ENCODE data around the gene AOPEP. TPM values are rescaled to one million over a fixed set of nuclear protein-coding genes. Genes with fewer than 3 reads are reported as not detected.

Gene AOPEP
- total RNA-seq, 2 donors from 2014 or later, result 5.5 to 13.0 TPM

DNA sequence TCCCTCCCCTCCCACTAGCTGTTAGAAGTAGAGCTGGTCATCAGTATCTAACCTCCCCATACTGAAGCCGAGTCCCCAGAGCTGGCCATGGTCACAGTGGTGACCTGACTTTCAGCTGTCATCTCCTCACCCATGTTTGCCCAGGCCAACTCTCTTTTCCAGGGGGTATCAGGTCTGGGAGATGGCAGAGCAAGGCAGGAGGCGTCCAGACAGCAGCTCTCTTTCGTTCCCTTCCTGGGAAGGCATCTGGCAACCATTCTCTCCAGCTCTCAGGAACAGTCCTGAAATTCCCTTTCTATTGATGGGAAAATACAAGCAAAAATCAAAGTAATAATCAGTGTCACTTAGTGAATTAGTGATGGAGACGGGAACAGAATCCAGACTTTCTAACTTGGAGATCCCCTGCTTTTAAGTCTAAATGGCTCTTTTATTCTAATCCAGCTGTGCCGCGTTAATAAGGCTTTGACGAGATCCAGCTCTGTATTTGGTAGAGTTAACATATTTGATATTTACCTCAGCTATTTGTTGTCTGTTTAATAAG lies 21.3 kb upstream of the AOPEP start:
- Mint-ChIP-seq H3K9me3 (no peaks in the 10 kb centered on the region), H3K27ac (no peak overlapping the region), H3K36me3 (no peaks in the 10 kb centered on the region)
- DNase-seq (ENCODE audit: low spot score in 2 of 2) (no peak), ATAC-seq (no peak)

DNA sequence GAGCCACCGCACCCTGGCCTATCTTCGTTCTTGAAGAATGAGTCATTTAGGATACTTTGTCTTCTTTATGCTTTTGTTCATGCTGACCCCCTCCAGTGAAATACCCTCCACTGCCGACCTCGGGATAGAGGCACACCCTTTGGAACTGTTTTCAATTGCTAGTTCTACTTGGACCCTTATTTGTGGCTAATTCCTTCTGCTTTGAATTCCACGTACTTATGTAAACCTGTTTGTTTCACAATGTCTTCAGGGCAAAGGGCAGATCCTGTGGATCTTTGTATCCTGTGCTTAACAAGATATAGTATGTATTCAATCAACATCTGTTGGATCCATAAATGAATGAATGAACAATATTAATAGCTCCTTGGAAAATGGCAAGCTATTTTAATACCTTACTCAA lies 19.6 kb upstream of the AOPEP start:
- ATAC-seq (no peak), DNase-seq (ENCODE audit: low spot score in 2 of 2) (no peak)
- Mint-ChIP-seq H3K27ac (no peak overlapping the region), H3K9me3 (no peaks in the 10 kb centered on the region), H3K36me3 (no peaks in the 10 kb centered on the region)

DNA sequence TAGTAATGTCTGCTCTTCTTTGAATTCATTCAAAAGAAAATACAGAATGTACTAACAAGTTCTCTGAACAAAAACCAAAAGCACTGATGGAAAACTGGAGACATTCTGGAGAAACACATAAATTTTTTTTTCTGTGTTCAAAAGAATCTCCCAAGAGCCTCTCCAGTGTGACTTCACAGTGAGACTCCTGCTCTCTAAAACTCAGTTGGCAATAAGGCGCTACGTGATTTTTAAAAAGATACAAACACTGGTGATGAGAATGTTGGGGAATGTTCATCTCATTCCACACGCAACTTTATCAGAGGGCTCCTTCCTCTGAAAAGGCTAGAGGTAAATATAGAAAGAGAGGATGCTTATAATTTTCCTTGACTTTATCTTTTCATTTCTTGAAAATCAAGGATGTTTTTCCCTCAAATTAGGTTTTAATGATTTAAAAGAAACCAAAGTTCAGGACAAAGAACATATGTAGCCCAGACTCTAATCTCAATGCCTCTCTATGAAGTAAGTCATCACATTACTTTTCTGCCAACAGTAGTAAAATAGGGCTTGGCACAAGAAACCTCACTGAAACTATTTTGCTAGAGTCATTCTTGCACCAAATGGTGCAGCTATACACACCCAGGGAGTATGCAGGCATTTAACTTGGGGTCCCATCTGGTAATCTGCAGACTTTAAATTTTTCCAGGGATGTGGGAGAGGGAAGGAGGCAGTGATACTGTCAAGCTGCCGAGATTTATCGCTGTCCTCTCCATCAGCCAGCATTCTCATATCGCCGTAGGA lies 12.9 kb upstream of the AOPEP start:
- peaks cover 0 to 3% of the 10 kb centered on the region in 2 donors for H3K9me3 Mint-ChIP-seq

DNA sequence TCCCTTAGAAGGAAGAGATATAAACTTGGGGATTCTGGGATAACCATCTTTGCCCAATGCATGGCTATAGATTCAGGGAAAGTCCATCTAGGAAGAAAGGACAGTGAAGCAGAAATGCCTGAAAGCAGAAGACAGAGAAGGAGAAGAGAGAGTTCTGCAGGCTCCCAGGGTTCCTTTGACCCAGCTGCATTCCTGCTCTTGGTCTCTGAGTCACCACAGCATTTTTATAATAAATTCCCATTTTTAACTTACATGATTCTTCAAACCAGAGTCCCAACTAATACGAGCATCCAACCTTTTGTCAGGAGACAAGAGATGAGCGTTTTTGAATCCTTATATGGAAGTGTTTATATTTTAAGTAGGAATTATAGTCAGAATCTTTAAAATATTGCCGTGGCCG lies 12.0 kb upstream of the AOPEP start:
- H3K9me3 Mint-ChIP-seq, result peaks cover 0 to 3% of the 10 kb centered on the region in 2 donors
- DNase-seq (ENCODE audit: low spot score in 2 of 2) (no peak), ATAC-seq (no peak)
- no peak overlapping the region for H3K27ac Mint-ChIP-seq
- H3K36me3 Mint-ChIP-seq, result no peaks in the 10 kb centered on the region

More for the DNA sequence above, 12.9 kb upstream of the AOPEP start:
- Mint-ChIP-seq H3K36me3 (no peaks in the 10 kb centered on the region), H3K27ac (no peak overlapping the region)
- DNase-seq (ENCODE audit: low spot score in 2 of 2) (no peak), ATAC-seq (no peak)

DNA sequence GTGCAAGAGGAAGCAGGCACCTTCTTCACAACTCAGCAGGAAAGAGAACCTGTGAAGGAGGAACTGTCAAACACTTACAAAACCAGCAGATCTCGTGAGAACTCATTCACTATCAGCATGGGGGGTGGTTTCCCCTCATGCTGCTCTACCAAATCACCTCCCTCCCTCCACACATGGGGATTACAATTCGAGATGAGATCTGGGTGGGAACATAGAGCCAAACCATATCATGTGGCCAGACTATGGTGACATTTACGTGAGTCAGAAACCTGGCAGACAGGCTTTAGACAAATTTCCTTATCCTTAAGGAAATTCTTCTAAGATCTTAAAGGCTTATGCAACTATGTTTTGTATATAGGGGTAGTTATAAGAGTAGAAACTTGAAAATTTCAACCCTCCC lies 8.7 kb upstream of the AOPEP start:
- no peak for ATAC-seq

DNA sequence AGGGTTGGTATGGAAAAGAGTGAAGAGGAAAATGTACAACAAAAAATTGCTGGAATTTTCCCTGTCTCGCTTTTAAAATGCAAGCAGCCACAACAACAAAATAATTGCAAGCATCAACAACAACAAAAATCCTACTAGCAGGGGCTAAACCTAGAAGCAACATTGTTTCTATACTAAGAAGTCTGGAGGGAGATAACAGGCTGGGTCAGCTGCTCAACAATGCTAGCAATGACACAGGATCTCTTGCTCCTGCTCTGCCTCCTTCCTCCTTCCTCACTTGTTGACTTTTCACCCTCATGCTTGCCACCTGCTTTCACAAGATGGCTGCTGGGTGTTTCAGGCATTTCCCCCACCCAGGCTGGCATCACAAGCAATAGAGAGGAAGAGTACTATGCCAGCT lies 7.6 kb upstream of the AOPEP start:
- Mint-ChIP-seq H3K36me3 (no peaks in the 10 kb centered on the region), H3K27ac (no peak overlapping the region)
- DNase-seq (ENCODE audit: low spot score in 2 of 2), result no peak

More for the DNA sequence above, 8.7 kb upstream of the AOPEP start:
- H3K36me3 Mint-ChIP-seq, result no peaks in the 10 kb centered on the region
- no peak overlapping the region for H3K27ac Mint-ChIP-seq
- peaks cover 0 to 7% of the 10 kb centered on the region in 2 donors for H3K9me3 Mint-ChIP-seq
- no peak for DNase-seq (ENCODE audit: low spot score in 2 of 2)

DNA sequence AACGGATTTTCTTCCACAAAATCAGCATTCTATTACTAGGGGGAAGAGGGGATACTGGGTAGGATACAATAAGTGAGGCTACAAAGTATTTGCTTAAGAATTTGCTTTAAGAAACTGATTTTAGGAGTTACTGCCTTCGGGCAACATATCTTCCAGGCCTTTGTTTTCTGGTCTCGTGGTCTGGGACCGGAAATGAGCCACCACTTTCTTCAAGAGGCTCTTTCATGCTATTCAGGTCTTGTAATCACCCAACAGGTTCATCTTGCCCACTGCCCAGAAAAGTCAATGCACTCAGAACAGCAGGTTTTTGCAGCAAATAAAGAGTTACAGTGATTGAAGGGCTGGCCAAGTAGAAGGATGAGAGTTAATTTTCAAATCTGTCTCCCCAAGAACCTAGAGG lies 6.6 kb upstream of the AOPEP start:
- no peak for ATAC-seq
- no peak for DNase-seq (ENCODE audit: low spot score in 2 of 2)
- Mint-ChIP-seq H3K36me3 (no peaks in the 10 kb centered on the region), H3K9me3 (peaks cover 0 to 7% of the 10 kb centered on the region in 2 donors), H3K27ac (no peak overlapping the region)

More for the DNA sequence above, 7.6 kb upstream of the AOPEP start:
- ATAC-seq, result no peak
- peaks cover 0 to 7% of the 10 kb centered on the region in 2 donors for H3K9me3 Mint-ChIP-seq

DNA sequence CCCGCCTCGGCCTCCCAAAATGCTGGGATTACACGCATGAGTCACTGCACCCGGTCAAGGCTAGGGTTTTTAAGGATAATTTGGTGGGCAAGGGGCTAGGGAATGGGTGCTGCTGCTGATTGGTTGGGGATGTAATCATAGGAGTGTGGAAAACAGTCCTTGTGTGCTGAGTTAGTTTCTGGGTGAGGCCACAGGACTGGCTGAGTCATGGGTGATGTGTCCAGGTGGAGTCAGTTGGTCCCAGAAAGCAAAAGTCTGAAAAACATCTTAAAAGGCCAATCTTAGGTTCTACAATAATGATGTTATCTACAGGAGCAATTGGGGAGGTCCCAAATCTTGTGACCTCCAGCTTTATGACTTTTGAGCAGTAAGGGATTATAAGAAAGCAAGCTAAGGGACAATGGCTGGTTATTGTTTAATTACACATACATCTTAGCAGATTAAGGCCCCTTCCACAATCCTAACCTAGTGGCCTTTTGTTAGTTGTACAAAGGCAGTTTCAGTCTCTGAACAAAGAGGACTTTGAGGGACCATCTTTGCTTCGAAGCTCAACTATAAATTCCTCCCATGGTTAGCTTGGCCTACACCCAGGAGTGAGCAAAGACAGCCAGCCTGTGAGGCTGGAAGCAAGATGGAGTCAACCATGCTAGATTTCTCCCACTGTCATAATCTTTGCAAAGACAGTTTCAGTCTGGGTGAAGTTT lies 5.5 kb upstream of the AOPEP start:
- no peak for DNase-seq (ENCODE audit: low spot score in 2 of 2)
- H3K9me3 Mint-ChIP-seq, result peaks cover 0 to 7% of the 10 kb centered on the region in 2 donors
- no peaks in the 10 kb centered on the region for H3K36me3 Mint-ChIP-seq
- H3K27ac Mint-ChIP-seq, result no peak overlapping the region
- ATAC-seq, result no peak

DNA sequence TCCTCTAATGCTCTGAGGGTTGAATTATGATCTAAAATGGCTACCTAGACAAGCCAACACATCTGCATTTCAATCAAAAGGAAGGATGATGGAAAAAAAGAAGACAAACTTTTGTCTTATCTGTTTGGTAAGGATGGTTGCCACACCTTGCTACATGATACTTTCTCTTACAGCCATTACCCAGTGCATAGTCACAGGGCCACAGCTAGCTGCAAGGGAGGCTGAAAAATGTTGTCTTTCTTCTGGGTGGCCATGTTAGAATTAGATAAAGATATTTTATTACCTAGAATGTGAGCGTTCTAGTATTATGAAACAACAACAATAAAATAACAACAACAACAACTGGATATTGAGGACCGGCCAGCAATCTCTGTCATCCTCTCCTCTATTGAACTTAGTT lies 4.7 kb upstream of the AOPEP start:
- no peak for ATAC-seq
- Mint-ChIP-seq H3K36me3 (no peaks in the 10 kb centered on the region), H3K9me3 (peaks cover 0 to 4% of the 10 kb centered on the region in 2 donors), H3K27ac (no peak overlapping the region)
- DNase-seq (ENCODE audit: low spot score in 2 of 2), result no peak

DNA sequence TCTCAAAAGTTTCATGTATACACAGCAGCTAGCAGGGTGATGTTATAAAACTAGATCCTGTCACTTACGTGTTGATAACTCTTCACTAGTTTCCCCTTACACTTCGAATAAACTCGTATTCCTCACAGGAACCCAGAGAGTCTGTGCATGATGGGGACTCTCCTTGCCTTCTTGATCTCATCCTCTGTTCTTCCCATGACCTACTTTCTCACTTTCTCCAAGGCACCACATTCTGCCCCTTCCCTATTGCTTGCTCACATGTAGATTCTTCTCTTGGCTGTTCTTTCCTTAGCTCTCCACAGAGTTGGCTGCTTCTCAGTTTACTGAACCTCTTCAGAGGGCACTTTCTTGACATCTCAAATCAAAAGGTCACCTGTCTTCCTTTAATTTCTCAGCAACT lies 1.2 kb upstream of the AOPEP start:
- Mint-ChIP-seq H3K36me3 (no peaks in the 10 kb centered on the region), H3K27ac (peak overlapping the region; percentile 82 to 96), H3K9me3 (peaks cover 0 to 4% of the 10 kb centered on the region in 2 donors)
- DNase-seq (ENCODE audit: low spot score in 2 of 2), result no peak
- ATAC-seq, result no peak

DNA sequence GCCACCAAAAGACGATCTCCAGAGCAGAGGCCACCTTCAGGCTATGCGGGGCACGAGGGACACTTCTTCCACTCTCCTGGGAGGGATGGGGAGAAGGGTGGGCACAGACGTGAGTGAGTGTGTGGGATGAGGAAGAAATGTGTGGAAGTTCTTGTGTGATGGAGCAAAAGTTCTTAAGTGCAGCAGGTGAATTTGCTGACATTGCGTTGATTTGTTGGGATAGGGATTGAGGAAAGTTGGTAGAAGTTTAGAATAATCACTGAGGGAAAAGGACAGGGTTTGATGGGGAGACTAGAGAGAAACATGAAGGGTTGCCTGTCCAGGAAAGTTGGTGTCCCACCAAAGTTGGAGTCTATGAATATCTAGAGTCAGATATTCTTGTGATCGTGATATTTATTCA lies 2.2 kb downstream of the AOPEP start:
- no peaks in the 10 kb centered on the region for H3K9me3 Mint-ChIP-seq
- H3K36me3 Mint-ChIP-seq, result no peaks in the 10 kb centered on the region
- H3K27ac Mint-ChIP-seq, result no peak overlapping the region
- DNase-seq (ENCODE audit: low spot score in 2 of 2), result no peak
- no peak for ATAC-seq

DNA sequence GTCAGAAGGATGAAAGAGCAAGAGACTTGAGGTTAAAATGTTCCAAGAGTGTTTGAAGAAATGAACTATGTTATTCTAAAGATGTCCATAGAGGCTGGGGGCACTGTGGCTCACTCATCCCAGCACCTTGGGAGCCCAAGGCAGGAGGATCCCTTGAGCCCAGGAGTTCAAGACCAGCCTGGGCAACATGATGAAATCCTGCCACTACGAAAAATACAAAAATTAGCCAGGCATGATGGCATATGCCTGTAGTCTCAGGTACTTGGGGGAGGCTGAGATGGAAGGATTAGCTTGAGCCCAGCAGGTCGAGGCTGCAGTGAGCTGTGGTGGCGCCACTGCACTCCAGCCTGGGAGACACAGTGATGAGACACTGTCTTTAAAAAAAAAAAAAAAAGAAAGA lies 2.7 kb downstream of the AOPEP start:
- Mint-ChIP-seq H3K9me3 (no peaks in the 10 kb centered on the region), H3K27ac (no peak overlapping the region), H3K36me3 (no peaks in the 10 kb centered on the region)
- ATAC-seq (no peak), DNase-seq (ENCODE audit: low spot score in 2 of 2) (no peak)

DNA sequence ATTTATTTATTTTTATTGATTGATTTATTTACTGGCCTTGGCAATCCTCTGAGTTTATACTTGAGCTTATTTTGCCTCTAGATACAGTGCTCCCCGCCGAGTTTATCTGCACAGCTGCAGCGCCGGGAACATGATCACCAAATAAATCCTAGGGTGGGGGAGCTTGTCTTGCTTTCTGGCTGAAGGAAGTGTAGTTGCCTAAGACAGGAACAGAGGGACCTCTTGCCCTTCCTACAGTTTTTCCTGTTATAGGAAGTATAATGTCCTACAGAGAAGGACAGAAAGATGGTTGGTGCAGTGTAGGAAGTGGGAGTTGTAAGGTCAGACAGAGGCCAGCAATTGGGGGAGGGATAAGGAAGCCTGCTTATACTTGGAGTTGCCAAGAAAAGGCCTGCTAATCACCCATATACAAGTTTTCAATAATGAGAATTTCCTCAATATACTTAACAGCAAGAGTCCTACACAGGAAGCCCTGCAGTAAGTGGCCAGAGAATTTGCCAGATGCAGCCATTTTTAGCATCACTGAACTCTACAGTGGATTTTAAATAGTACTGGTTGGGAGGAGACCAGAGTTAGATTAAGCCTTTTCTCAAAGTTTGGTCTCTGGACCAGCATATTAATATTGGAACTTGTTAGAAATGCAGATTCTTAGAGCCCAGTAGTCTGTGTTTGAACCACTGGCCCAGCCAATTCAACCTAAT lies 7.7 kb downstream of the AOPEP start:
- DNase-seq (ENCODE audit: low spot score in 2 of 2), result no peak
- H3K36me3 Mint-ChIP-seq, result no peaks in the 10 kb centered on the region
- no peak overlapping the region for H3K27ac Mint-ChIP-seq
- H3K9me3 Mint-ChIP-seq, result no peaks in the 10 kb centered on the region
- no peak for ATAC-seq

DNA sequence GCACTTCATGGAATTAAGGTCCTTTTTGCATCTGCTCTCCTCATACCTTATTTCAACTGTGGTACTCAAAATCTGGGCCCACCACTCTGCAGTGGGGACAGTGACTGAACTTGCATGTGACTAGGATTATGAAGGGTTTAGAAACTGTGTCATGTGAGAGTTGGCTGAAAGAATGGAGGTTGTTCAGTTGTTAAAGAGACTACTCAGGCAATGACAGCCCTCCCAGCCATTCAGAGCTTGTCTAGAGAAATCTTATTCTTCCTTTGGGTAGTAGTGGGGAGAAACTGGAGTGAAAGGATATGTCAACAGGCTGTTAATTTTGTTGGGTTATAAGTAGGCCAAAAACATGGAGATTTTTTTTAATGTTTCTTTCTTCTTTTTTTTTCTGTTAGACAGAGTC lies 10.3 kb downstream of the AOPEP start:
- H3K36me3 Mint-ChIP-seq, result no peaks in the 10 kb centered on the region

DNA sequence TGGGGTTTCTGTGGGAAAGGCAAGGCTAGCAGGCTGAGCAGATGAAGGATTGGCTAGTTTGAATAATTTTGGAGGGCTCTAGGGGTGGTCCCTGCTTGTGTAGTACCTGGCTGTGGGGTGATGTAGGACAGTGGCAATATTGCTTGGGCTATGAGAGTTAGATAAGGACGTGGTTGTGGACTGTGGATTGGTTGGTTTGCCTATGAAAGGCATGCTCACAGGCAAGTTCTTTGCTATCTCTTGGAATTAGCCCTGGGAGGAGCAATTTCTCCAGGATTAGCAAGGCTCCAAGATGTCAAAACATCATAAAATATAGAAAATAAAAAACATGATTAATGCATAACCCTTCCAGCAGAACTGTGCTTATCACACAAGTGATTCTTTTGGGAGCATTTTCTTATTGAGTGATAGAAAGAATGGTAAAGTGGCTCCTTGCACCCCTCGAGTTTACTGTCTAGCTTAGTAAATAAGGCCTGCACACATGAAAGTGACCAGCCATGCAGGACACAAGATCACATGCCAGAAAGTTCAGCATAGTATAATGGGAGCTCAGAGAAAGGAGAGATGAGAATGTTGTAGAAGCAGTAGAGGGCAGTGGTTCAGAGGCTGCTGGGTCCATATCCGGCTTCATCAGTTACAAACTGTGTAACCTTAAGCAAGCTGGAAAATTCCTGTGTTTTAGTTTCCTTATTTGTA lies 13.8 kb downstream of the AOPEP start:
- DNase-seq (ENCODE audit: low spot score in 2 of 2), result no peak
- H3K36me3 Mint-ChIP-seq, result peaks cover 12 to 18% of the 10 kb centered on the region in 2 donors
- peaks cover 0 to 6% of the 10 kb centered on the region in 2 donors for H3K9me3 Mint-ChIP-seq
- no peak overlapping the region for H3K27ac Mint-ChIP-seq
- ATAC-seq, result no peak

More for the DNA sequence above, 10.3 kb downstream of the AOPEP start:
- H3K9me3 Mint-ChIP-seq, result no peaks in the 10 kb centered on the region
- DNase-seq (ENCODE audit: low spot score in 2 of 2) (no peak), ATAC-seq (no peak)
- H3K27ac Mint-ChIP-seq, result no peak overlapping the region

DNA sequence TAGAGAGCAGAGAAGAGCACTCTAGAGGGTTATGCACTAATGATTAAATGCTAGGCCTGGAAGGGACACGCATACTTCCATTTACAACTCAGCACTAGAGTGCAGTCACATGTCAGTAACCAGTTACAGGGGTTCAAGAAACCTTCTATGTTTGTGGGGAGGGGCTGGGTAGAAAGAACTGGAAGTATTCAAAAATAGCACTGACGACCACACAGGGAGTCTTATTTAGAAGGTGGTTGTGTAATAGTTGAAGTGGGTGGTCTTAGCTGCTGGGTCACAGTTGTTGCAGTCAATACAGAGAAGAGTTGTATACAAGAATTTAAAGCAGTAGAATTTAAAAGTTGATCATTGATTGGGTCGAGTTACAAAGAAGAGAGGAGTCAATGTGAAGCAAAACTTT lies 15.4 kb downstream of the AOPEP start:
- peaks cover 18 to 24% of the 10 kb centered on the region in 2 donors for H3K36me3 Mint-ChIP-seq
- DNase-seq (ENCODE audit: low spot score in 2 of 2), result no peak
- no peak overlapping the region for H3K27ac Mint-ChIP-seq
- H3K9me3 Mint-ChIP-seq, result peaks cover 0 to 6% of the 10 kb centered on the region in 2 donors
- ATAC-seq, result no peak

Data from activated naive CD4-positive, alpha-beta T cell treated with anti-CD3 and anti-CD28 coated beads, Interleukin-2, amount 50 U/mL, for 72 hours (primary cell).